OCI-LY3 (cell line): ENCODE measurements around the gene ZFYVE28.
"Not testable (repeated sequence)": the region's sequence is repeated elsewhere in the genome, so short reads cannot be mapped to it uniquely, and the experiment has no call there.

Source experiments
- H2AFZ ChIP-seq: fragments of 200-600, 300-600 bp; shearing (Covaris generic); 2 replicates; pipeline ENCODE4 v1.6.0; 2014; ENCODE audit warnings: antibody characterized with exemption, low read depth, low read length
- H3K27ac ChIP-seq: fragments of 200-600, 300-600 bp; sonication (generic); 2 replicates; pipeline ENCODE4 v1.5.1; 2014; ENCODE audit warnings: mild to moderate bottlenecking, low read length, moderate library complexity, mixed read lengths
- H3K27me3 ChIP-seq: fragments of 200-600, 300-600 bp; sonication (generic); 2 replicates; pipeline ENCODE4 v1.6.1; 2014; ENCODE audit warnings: low read depth, low read length, mixed read lengths
- H3K36me3 ChIP-seq: fragments of 200-600, 300-600 bp; sonication (generic); replicated peaks from 2 replicates; pipeline ENCODE3; 2014; ENCODE audit warnings: low read depth, low read length, mixed read lengths
- H3K4me1 ChIP-seq: fragments of 300-600, 200-600 bp; sonication (generic); 2 replicates; pipeline ENCODE4 v1.6.1; 2014; ENCODE audit warnings: low read length, mixed read lengths
- H3K4me2 ChIP-seq: fragments of 200-600, 300-600 bp; sonication (generic); 2 replicates; pipeline ENCODE4 v1.6.1; 2014; ENCODE audit warnings: low read length, mixed read lengths
- H3K4me3 ChIP-seq: fragments of 300-600, 200-600 bp; sonication (generic); 2 replicates; pipeline ENCODE4 v1.5.1; 2014; ENCODE audit warnings: antibody characterized with exemption, mild to moderate bottlenecking, low read length, moderate library complexity
- H3K79me2 ChIP-seq: fragments of 300-600, 200-600 bp; shearing (Covaris generic); 2 replicates; pipeline ENCODE4 v1.6.1; 2014; ENCODE audit warnings: mild to moderate bottlenecking, low read length, mixed read lengths
- H3K9ac ChIP-seq: fragments of 300-600, 200-600 bp; shearing (Covaris generic); 2 replicates; pipeline ENCODE4 v1.6.0; 2014; ENCODE audit warnings: mild to moderate bottlenecking, low read length, moderate library complexity
- H3K9me3 ChIP-seq: fragments of 200-600, 300-600 bp; shearing (Covaris generic); 2 replicates; pipeline ENCODE4 v1.6.1; 2014; ENCODE audit warnings: low read length, mixed read lengths; ENCODE audit not compliant: insufficient read depth
- H4K20me1 ChIP-seq: fragments of 200-600, 300-600 bp; sonication (generic); 2 replicates; pipeline ENCODE4 v1.6.1; 2016; ENCODE audit warnings: low read length, mixed read lengths; ENCODE audit not compliant: insufficient read depth
- CTCF ChIP-seq: fragments of 200-600, 300-600 bp; sonication (generic); IDR thresholded peaks from 2 replicates; pipeline ENCODE4 v1.5.1; 2014; ENCODE audit warnings: antibody characterized with exemption, low read length, low read depth
- EZH2phosphoT487 ChIP-seq: fragments of 200-600 bp; shearing (Covaris generic); IDR thresholded peaks from 2 replicates; pipeline ENCODE4 v1.6.1; 2018; ENCODE audit warnings: antibody characterized with exemption, mixed run types, low read depth

Gene ZFYVE28

GRCh38 chr4:2276581-2277325, 141.7 kb downstream of the ZFYVE28 start:
- H4K20me1 ChIP-seq = no peaks in the 10 kb centered on the region
- H3K79me2 ChIP-seq = no peaks in the 10 kb centered on the region
- peaks cover 7% of the 10 kb centered on the region for H3K4me1 ChIP-seq
- H3K36me3 ChIP-seq = no peaks in the 10 kb centered on the region
- H3K4me3 ChIP-seq = no peak overlapping the region
- no peak for TF ChIP-seq CTCF
- TF ChIP-seq EZH2phosphoT487 = no peak
- H3K9ac ChIP-seq = no peak overlapping the region
- H3K27me3 ChIP-seq = no peaks in the 10 kb centered on the region
- H2AFZ ChIP-seq = no peak overlapping the region
- H3K27ac ChIP-seq = no peak overlapping the region
- no peaks in the 10 kb centered on the region for H3K9me3 ChIP-seq
- H3K4me2 ChIP-seq = no peak overlapping the region

DNA sequence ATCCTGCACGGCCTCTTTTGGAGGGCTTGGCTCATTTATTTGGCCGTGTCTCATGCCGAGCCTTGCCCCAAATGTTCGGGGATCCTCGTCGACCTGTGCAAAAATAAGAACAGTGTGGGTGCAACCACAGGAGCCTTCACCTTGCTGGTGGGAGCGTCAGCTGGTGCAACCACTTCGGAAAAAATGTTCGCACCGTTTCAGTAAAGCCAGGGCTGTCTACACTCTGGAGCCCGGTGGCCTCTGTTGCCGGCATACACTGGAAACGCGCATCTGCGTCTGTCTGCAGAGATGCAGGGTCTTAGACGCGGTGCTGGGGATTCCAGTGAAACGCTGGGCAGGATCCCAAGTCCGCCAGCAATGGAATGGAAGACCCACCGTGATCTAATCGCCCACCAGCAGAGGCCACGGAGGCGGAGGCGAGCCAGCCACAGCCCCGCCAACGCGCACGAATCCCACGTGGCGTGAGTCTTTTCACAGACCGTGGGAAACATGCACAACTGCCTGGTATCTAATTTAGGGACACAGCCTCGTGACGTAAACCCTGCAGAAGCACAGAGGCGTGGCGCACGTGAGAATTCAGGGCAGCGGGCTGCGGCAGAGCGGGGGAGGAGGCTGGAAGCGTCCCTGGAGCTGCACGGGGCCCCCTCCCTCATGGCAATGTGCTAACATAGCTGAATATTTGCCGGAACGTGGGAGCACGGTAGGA, 142.7 kb downstream of the ZFYVE28 start:
- Histone ChIP-seq H2AFZ (no peak overlapping the region), H4K20me1 (no peaks in the 10 kb centered on the region), H3K9ac (no peak overlapping the region), H3K4me1 (peaks cover 3% of the 10 kb centered on the region; the same call in 1 of the 2 replicates), H3K36me3 (no peaks in the 10 kb centered on the region), H3K27me3 (no peaks in the 10 kb centered on the region), H3K79me2 (no peaks in the 10 kb centered on the region), H3K9me3 (no peaks in the 10 kb centered on the region), H3K27ac (no peak overlapping the region), H3K4me3 (no peak overlapping the region), H3K4me2 (no peak overlapping the region)
- no peak for TF ChIP-seq CTCF
- TF ChIP-seq EZH2phosphoT487 = no peak

DNA sequence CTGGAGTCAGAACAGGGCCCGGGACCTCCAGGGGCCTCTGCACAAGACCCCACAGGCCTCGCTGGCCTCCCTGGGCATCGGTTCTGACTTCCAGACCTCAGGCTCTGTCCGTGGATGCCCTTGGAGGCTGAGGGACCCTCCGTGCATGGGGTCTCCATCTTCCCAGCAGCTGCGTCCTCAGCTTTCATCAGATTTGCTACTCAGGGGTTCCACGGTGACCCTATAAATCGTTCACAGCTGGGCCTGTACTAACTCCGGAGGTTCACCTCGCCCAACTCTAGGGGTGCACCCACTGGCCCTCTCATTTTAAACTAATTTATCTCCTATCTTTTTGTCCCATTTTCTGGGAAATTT, 143.4 kb downstream of the ZFYVE28 start:
- H3K4me2 ChIP-seq, H3K27ac ChIP-seq, H3K4me3 ChIP-seq, H3K36me3 ChIP-seq, H3K79me2 ChIP-seq, H3K4me1 ChIP-seq, H2AFZ ChIP-seq, H3K27me3 ChIP-seq, H4K20me1 ChIP-seq, H3K9ac ChIP-seq, H3K9me3 ChIP-seq: not testable (repeated sequence)

- Histone ChIP-seq H3K9me3 (no peaks in the 10 kb centered on the region), H4K20me1 (no peaks in the 10 kb centered on the region), H3K27me3 (no peaks in the 10 kb centered on the region), H3K4me1 (no peaks in the 10 kb centered on the region), H3K4me3 (no peak overlapping the region), H3K27ac (no peak overlapping the region), H2AFZ (no peak overlapping the region), H3K4me2 (no peak overlapping the region), H3K79me2 (no peaks in the 10 kb centered on the region), H3K36me3 (no peaks in the 10 kb centered on the region), H3K9ac (no peak overlapping the region)
- TF ChIP-seq EZH2phosphoT487 (no peak), CTCF (no peak)
Measured at GRCh38 chr4:2274320-2275043, 144.0 kb downstream of the ZFYVE28 start.
